Activated CD8-positive, alpha-beta memory T cell treated with anti-CD3 and anti-CD28 coated beads for 1 hour (primary cell): ENCODE results near the gene MYOC.
"Not testable (repeated sequence)": the region's sequence is repeated elsewhere in the genome, so short reads cannot be mapped to it uniquely, and the experiment has no call there.

Experiments
- DNase-seq, 2 donors: peaks; one replicate each; pipeline ENCODE4 v3.0.0-alpha.2; 2020; ENCODE audit warnings: low read depth in 1 of 2; ENCODE audit errors: extremely low read depth in 1 of 2

MYOC gene

DNA sequence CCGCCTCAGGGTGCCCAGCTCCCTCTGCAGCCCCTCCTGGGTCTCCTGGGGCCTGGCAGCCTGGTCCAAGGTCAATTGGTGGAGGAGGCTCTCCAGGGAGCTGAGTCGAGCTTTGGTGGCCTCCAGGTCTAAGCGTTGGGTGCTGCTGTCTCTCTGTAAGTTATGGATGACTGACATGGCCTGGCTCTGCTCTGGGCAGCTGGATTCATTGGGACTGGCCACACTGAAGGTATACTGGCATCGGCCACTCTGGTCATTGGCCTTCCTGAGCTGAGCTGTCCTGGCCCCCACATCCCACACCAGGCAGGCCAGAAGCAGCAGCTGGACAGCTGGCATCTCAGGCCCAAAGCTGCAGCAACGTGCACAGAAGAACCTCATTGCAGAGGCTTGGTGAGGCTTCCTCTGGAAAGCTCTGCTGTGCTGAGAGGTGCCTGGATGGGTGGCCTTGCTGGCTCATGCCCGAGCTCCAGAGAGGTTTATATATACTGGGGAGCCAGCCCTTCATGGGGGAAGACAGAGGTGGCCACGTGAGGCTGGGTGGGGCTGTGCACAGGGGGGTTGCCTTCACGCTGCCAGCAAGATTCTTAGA, at the start of gene MYOC:
Gene MYOC, minus strand, starts transcription at position 455 of the 589 bp plus-strand sequence. Its CDS starts 77 bp downstream, at position 378.
- no peak for DNase-seq

DNA sequence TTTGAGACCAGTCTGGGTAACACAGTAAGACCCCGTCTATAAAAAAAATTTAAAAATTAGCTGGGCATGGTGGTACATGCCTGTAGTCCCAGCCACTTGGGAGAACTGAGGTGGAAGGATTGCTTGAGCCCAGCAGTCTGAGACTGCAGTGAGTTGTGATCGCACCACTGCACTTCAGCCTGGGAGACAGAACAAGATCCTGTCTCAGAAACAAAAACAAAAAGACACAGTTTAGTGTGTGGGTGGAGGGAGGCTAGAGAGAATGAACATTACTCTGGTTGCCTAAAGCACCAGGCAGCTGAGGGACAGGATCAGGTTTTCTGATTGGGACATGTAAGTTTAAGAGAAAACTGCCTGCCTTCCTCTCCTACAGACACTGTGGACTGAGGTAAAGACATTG, 47.0 kb upstream of the MYOC start:
- DNase-seq = no peak

DNA sequence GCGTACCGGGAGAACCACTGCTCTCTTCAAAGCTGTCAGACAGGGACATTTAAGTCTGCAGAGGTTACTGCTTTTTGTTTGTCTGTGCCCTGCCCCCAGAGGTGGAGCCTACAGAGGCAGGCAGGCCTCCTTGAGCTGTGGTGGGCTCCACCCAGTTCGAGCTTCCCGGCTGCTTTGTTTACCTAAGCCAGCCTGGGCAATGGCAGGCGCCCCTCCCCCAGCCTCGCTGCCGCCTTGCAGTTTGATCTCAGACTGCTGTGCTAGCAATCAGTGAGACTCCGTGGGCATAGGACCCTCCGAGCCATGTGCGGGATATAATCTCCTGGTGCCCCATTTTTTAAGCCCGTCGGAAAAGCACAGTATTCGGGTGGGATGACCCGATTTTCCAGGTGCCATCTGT, 43.3 kb upstream of the MYOC start:
- DNase-seq = not testable (repeated sequence)

DNA sequence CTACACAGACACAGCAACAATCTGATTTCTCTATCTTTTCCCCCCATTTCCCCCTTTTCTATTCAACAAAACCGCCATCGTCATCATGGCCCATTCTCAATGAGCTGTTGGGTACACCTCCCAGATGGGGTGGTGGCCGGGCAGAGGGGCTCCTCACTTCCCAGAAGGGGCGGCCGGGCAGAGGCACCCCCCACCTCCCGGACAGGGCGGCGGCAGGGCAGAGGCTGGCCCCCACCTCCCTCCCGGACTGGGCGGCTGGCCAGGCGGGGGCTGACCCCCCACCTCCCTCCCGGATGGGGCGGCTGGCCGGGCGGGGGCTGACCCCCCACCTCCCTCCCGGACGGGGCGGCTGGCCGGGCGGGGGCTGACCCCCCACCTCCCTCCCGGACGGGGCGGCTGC, 41.1 kb upstream of the MYOC start:
- DNase-seq = not testable (repeated sequence)

DNA sequence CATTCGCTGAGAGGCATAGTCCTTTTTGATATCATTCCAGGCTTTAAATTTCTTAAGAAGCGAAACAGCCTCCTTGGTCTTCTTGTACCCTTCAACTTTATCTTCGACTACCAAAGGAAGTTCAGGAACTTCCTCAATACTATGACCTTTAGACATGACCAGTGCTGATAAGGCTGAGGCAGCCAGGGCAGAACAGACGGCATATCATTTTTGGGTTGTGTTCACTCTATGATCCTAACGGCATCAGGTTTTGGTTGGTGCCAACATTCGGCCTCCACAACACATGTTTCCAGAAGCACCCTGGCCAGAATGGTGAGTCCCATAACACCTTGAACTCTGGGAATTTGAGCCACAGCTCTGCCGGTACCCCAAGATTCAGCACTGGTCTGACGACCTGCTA, 31.4 kb upstream of the MYOC start:
- DNase-seq = no peak

DNA sequence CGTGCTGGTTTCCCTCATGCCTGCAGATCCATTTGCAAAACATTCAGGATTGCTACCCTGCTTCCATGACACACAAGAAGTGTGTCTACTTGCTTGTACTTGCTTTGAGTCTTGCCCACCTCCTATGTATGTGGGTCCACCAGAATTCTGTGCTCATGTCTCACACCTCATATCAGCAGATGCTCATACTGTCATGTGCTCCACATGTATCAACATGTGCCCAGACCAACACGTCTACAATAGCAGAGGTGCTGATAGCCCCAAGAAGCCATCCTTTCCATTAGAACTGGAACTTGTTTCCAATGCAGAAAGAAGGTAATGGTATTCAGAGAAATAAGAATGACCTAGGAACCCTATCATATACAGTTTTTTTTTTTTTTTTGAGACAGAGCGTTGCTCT, 27.9 kb upstream of the MYOC start:
- DNase-seq = no peak

DNA sequence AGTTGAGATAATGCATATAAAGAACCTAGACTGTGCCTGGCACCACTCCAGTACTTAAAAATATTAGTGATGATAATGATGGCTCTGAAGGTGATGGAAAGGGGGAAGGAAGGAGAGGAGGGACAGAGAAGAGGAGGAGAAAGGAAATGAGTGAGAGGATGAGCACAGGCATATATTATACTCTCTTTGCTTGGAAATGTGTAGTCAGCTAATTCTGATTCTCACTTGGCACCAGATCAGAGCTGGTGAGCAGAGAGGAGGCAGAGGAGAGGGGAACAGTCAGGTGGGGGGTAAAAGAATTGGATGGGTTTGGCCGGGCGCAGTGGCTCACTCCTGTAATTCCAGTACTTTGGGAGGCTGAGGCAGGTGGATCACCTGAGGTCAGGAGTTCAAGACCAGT, 24.3 kb upstream of the MYOC start:
- DNase-seq = no peak

DNA sequence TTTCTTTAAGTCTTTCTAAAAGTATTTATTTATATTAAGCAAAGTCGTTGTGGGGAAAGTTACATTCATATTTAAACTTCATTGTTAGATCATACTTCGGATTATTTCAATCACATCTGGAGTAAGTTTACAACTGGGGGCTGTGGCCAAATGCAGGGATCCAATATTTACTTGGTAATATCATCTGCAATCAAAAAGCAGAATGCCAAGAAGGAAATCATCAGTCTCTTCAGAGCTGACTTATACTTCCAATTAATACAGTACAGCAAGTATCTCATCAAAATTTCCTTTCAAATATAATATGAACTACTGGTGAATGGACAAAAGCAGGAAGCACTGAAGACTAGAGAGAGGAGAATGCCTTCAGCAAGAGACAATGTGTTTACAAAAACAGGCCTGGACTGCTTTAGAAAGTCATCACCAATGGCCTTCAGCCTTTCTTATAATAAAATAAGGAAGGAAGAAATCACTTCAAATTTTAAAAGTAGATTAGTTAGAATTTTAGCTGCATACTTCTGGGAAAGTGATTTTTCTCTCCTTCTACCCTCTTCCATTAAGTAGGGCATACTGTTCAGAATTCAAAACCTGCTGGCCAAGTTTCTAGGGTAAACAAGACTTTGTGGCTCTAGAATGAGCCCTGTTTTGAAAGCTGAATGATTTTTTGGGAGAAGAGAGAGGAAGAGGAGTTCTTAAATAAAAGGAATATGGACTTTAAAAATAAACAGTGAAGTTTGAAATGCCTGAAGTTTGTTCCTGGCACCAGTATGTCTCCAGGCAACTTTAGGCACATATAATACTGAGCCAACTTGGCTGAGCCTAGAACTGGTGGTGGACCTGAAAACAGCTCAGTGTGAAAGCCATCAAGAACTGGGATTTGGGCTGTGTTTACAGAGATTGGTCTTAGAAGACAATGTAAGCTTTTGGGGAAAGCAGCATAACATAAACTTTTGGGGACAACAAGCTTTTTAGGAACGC, 22.2 kb upstream of the MYOC start:
- no peak for DNase-seq

DNA sequence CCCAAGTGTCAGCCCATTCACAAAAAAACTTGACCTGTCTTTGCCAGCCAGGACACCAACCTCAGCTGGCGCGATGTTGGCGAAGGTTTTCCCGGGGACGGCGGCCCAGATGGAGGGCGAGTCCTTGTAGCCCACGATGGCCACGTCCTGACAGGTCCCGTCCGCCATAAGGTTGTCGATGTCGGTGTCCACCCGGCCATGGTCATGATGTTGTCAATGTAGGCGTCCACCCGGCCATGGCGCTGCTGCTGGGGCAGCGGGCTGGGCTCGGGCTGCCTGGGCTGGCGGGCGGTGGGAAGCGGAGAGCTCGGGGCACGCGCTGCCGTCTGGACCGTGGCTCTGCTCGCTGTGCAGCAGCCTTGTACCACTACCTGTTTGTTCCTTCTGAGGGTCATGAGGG, 18.3 kb upstream of the MYOC start:
- DNase-seq = no peak

DNA sequence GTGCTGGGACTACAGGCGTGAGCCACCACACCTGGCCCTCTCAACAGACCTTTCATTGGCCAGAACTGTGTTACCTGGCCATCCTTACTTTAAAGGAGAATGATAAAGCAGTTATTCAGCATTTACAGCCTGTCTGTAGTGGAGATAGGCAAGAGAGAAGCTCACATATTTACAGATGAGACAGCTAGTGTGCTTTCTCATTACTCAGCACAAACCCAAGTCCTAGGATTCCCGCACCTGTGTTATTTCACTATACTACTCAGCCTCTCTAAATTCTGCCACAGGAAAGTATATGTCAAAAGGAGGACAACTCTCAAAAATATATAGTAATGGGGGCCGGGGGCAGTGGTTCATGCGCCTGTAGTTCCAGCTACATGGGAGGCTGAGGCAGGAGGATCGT, 15.9 kb upstream of the MYOC start:
- DNase-seq = no peak

DNA sequence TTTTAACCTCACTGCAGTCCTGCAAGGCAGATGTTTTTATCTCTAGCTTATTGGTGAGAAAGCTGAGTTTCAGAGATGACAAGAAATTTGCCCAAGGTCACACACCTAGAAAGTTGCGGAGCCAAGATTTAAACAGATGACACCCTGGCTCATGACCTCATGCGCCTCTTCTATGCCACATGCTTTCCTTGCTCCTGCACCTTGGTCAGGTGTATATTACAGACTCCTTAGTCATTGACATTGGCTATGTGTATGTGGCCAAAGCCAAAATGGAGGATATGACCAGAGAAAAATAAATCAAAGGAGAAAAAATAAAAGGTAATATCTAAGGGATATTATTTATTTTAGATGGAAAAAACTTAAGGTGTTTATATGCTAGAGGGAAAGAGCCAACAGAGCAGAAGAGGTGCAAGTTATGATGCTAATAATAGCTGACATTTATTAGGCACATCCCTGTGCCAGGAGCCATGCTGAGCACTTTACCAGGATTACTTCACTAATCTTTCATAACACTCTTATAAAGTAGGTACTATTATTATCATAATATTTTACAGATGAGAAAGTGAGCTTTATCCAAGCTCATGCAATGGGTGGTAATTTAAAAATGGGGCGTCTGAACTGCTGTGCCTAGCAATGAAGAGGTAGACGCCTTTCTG, 13.8 kb upstream of the MYOC start:
- no peak for DNase-seq

DNA sequence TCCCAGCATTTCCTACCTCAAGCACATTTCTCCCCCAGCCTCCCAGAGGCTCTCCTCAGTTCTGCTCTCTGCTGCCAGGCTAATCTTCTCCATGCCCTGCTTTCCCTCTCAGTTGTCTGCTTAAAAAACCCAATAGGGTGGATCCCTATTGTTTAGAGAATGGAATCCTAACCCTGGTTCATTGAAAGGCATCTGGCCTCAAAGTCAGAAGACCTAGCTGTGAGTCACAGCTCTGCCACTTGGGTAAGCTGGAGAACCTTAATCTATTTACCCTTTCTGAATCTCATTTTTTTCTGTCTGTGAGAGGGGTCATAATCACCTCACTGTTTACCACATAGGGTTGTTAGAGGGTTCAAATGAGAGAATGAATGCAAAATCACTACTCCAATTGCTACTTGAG, 12.5 kb upstream of the MYOC start:
- no peak for DNase-seq

DNA sequence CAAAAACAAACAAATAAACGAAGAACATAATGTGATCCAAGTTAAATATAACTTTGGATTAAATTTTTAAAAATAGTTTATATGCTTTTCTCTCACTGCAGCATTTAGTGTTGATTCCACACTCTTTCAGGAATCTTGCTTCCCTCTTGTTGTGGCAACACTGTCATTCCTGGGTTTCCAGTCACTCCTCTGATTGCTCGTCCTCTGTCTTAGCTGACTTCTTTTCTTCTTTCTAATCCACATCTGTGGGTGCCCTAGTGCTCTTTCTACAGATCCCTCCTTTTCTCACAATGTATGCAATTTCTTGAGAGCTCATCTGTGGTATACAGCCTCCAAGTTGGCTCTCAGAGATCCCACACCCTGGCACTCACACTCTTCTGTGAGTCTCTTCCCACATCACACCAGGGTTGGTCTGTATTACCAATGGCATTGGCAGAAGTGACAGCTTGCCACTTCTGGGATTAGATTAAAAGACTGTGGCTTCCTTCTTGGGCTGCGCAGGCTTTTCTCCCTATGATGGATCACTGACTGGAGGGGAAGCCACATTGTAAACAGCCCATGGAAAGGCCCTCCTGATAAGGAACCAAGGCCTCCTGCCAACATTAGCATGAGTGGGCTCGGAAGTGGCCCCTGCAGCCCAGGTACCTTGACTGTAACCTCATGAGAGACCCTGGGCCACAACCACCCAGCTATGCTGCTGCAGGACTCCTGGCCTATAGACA, 11.5 kb upstream of the MYOC start:
- no peak for DNase-seq

DNA sequence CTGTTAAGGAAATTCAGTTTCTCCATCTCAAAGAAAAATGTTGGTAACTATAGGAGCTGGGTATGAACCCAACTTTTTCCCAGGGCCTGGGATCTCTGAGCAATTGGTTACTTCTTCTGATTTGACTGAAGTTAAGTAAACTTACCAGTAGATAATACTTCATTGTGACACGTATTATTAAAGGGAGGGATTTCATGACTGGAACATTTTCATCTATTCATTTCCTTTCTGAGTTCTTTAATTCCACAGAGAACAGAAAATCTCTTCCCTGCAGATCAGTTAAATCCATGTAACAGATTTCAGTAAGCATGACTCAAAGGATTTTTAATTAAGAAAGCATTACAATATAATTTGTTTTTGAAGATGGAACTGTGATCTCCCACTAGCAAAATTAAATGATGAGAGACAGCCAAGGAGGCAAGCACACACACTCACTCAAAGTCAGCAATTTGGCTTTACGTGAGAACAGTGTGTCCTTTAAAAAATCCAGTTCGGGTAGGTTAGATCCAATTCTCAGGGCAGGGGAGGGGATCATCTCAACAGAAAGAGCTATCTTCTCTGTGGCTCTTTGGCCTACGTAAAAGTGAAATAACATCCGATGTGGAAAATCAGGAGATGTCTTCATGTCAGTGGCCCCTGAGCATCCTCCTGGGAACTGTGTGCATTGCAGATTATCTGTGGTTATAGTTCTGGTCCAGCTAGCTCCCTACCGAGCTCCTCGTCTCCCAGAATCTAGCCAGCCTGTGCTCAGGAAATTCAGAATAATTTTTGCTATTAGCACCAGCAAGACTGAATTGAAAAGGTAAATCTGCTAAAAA, 10.8 kb upstream of the MYOC start:
- no peak for DNase-seq

DNA sequence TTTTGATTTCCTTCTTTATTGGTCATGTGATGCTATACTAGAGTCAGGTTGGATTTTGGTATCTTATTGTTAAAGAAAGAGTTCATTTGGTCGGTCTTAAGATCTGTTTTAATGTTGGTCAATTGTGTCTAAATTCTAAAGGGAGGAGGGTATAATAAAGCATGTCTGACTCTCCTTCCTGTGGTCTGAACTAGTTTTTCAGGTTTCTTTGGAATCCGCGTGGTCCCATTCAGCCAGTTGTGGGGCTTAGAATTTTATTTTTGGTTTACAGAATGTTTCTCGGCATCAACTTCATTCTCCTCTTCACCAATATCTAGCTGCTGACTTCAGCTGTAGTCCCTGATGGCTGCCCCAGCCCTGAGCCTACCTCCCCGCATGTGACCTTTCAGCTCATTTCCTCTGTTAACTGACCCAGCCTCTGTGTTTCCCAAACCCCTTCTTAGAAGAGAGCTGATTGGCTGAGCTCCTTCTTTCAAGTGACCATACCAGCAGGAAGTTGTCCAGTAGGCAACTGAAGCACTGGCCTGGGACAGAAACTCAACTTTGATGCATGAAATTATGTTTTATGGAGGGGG, 8.7 kb upstream of the MYOC start:
- no peak for DNase-seq

DNA sequence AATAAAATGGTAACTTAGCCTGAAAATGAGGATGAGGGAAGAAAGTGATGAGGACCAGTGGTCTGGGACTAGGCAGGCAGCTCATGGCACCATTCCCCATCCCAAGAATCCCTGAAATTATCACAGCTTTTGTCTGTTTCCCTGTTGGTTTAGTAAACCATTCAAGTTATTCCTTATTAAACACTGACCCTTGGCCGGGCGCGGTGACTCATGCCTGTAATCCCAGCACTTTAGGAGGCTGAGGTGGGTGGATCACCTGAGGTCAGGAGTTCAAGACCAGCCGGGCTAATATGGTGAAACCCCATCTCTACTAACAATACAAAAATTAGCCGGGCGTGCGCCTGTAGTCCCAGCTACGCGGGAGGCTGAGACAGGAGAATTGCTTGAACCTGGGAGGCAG, 3.7 kb upstream of the MYOC start:
- not testable (repeated sequence) for DNase-seq

DNA sequence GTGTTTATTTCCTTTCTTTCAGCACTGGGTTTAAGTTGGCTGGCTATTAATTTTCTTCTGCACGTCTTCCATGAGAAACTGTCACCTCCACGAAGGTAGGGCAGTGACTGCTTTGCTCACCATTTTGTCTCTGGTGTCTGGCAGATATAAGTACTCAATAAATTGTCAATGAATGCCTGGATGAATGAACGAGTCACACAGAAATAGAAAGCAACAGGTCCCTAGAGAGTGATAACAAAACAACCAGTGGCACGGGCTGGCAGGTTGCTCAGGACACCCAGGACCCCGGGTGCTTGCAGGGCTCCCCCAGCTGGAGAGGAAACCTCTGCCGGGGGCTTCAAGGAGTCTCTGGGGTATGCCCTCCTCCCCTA, 3.2 kb upstream of the MYOC start:
- DNase-seq = no peak

DNA sequence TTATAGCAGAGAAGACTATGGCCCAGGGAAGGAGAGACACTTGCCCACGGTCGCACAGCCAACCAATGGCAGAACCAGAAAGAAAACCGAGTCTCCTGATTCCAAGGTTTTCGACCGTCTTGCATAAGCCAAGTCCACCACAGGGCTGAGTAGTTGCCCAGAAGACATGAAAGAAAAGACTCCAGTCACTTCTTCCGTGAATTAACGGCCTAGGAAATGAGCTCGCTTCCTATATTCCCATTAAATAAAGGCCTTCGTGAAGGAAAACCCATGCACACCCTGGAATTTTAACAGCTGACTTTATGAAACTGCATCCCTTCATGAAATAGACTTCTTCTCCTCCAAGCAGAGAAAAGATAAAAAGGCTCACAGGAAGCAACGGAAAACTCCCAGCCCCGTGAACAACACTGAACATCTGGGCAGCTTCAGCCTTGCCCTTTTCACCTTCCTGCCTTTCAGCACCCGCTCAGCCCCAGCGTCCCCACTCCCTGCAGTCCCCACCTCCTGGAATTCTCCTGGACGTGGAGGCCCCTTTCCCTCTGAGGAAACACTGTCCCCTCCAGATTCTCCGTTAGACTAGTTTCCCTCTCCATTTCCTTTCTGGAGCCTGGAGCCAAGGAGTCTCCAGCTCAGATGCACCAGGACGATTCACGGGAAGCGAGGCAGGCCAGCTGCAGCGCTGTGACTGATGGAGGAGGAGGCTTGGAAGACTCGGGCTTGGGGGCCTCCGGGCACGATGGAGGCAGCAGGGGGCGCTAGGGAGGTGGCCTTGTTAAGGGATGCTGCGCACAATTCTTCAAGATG, 2.7 kb upstream of the MYOC start:
- DNase-seq = peak in 1 of 2 donors; percentile 45
